Astrocyte of the cerebellum (primary cell): ENCODE results near the gene GRK4.
"Not testable (repeated sequence)": the region's sequence is repeated elsewhere in the genome, so short reads cannot be mapped to it uniquely, and the experiment has no call there.

ENCODE experiments used
- DNase-seq: peaks from one replicate; pipeline ENCODE4 v3.0.0-alpha.2; 2011; ENCODE audit warnings: low read depth
- H3K4me3 ChIP-seq: 2 replicates; pipeline ENCODE4 v1.5.1; 2011; ENCODE audit warnings: mild to moderate bottlenecking, low read depth, low read length, moderate library complexity
- in situ Hi-C: cut with HindIII; loops from 2 replicates; pipeline ENCODE4 v1.10.0; 2017; ENCODE audit warnings: low sequenced_read_pairs
- TF ChIP-seq, protein P1 (sequence below): IDR thresholded peaks from 2 replicates; pipeline ENCODE4 v1.5.1; 2012; ENCODE audit warnings: low read length, low read depth, moderate library complexity, mild to moderate bottlenecking; ENCODE audit errors: missing control alignments

Gene GRK4

DNA sequence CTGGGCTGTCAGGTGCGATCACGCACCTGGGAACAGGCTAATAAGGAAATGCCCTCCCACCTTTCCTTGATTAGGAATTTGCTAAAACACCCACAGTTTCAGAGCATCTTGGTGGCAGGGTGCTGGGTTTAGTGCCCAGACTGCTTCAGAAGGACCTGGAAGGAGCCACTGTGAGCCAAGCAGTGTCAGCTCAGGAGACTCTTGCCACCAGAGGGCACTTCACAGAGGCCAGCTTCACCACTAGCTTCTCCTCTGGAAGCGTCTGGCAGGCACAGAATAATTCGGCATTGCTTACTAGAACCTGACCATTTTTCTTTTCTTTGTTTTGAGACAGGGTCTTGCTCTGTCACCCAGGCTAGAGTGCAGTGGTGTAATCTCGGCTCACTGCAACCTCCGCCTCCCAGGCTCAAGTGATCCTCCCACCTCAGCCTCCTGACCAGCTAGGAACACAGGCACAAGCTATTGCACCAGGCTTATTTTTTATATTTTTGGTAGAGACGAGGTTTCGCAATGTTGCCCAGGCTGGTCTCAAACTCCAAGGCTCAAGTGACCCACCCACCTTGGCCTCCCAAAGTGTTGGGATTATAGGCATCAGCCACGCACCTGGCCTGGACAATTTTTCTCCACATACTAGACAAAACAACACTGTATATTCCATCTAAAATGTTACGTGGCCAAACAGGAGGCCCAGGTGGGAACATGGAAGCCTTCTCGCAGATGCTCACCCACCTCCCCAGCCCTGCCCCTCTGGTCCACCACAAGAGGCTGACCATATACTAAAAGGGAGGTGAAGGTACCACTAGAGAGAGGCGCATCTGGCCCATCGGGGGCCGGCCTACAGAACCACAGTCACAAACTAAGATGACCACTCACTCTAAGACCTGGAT, 14.2 kb upstream of the GRK4 start:
- no peak overlapping the region for H3K4me3 ChIP-seq
- in situ Hi-C loops, result no loop called here
- TF ChIP-seq, protein P1, sequence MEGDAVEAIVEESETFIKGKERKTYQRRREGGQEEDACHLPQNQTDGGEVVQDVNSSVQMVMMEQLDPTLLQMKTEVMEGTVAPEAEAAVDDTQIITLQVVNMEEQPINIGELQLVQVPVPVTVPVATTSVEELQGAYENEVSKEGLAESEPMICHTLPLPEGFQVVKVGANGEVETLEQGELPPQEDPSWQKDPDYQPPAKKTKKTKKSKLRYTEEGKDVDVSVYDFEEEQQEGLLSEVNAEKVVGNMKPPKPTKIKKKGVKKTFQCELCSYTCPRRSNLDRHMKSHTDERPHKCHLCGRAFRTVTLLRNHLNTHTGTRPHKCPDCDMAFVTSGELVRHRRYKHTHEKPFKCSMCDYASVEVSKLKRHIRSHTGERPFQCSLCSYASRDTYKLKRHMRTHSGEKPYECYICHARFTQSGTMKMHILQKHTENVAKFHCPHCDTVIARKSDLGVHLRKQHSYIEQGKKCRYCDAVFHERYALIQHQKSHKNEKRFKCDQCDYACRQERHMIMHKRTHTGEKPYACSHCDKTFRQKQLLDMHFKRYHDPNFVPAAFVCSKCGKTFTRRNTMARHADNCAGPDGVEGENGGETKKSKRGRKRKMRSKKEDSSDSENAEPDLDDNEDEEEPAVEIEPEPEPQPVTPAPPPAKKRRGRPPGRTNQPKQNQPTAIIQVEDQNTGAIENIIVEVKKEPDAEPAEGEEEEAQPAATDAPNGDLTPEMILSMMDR, result peak; percentile 58
- no peak for DNase-seq

DNA sequence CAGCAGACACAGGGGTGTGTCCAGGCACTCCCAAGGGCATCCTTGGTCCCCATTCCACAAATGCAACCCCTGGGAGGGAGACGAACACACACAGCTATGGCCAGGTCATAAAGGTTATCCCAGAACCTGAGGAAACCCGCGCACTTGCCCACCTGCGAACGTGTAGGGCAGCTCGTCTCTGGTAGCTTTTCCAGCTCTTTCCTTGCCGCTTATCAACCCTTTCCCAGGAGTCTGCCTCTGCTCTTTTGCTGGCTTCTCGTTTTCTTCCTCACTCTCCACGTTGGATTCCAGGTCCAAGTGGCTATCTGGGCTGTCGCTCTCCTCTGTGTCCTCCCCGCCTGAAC, 13.6 kb upstream of the GRK4 start:
- DNase-seq, result no peak
- no peak overlapping the region for H3K4me3 ChIP-seq
- TF ChIP-seq, protein P1, result no peak
- in situ Hi-C loops, result loop anchor here (25.0 kb wide), 1 partner anchor 113 kb away; the partner anchor contains the start of genes HTT and HTT-AS

DNA sequence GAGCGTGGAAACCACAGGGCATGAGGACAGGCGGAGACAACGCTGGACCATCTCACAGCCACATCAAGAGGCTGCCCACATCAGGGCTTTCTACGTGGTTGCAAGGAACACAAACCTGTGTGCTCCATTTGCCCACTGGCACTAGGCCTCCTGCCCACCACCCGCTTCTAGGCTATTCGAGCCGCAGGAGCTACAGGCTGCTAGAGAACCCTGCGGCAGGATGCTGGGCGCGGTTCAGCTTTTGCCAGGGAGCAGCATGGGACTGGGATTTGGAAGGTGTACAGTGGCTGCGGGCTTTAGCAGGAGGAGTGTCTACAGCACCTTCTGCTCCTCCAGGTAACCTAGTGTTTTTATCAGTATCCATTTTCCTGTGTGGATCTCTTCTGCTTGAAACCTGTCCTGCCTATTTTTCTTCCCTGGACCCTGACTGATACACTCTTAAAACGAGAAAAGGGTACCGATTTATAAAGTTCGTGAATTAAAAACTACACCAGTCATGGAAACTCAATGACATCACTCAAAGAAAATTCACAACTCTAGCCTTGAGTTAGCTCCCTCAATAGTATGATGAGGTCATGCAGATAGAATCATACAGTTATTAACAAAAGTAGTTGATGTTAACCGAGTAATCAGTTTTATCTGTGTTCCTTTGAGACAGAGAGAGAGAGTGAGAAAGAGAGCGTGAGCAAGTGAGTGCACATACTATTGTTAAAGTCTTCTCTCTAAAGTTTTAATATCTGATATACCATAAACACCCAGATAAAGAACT, 13.0 kb upstream of the GRK4 start:
- in situ Hi-C loops, result loop anchor here (25.0 kb wide), 1 partner anchor 112 kb away; the partner anchor contains the start of genes HTT and HTT-AS
- TF ChIP-seq, protein P1, result no peak
- no peak for DNase-seq
- H3K4me3 ChIP-seq, result no peak overlapping the region

DNA sequence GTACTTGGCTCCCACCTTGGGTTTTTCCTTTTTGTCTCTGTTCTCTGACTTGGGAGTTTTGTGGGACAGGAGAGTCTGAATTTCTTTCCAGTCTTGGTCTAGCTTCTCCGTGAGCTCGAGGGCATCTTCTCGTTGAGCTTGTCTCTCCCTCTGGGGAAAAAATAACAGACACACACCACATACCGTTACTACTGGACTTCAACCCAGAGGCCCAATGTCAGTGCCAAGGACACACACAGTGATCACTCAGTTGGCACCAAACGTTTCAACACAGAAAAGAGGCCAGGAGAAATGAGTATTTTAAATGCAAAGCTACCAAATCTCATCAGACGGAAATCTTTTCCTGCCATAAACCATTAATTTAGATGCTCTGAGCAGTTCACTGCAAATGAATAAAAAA, 9.9 kb upstream of the GRK4 start:
- DNase-seq, result no peak
- no peak overlapping the region for H3K4me3 ChIP-seq
- TF ChIP-seq, protein P1, result no peak
- in situ Hi-C loops, result loop anchor here (25.0 kb wide), 1 partner anchor 109 kb away; the partner anchor contains the start of genes HTT and HTT-AS

DNA sequence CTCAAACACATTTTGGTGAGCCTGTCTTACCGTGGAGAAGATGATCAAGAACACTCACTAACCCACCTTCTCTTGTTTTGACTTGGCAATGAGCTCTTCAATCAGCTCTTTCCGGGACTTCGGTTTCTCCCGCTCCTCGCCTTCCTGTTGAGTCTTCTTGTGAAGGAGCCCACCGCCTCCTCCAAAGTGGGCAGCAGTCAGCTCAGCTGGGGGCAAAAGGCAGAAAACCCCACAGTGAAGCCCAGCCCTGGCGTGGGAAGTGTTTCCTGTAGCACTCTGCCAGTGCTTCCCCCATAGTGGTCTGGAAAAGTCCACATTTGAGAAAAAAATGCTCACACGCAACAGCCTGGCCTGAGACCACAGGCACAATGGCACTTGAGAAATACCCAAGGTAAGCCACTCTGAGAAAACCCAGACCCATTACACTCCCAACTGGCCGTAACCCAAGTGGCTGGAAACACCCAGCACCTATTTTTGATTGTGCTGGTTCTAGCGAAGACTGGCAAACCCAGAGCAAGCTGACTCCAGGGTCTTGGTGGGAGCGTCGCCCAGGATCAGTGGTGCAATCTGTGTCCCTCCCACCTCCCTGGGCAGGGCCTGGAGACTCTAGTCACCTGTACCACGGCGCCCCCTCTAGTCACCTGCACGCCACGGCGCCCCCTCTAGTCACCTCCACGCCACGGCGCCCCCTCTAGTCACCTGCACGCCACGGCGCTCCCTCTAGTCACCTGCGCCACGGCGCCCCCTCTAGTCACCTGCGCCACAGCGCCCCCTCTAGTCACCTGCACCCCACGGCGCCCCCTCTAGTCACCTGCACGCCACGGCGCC, 8.8 kb upstream of the GRK4 start:
- TF ChIP-seq, protein P1, result no peak
- DNase-seq, result no peak
- in situ Hi-C loops, result loop anchor here (25.0 kb wide), 1 partner anchor 108 kb away; the partner anchor contains the start of genes HTT and HTT-AS
- H3K4me3 ChIP-seq, result no peak overlapping the region

DNA sequence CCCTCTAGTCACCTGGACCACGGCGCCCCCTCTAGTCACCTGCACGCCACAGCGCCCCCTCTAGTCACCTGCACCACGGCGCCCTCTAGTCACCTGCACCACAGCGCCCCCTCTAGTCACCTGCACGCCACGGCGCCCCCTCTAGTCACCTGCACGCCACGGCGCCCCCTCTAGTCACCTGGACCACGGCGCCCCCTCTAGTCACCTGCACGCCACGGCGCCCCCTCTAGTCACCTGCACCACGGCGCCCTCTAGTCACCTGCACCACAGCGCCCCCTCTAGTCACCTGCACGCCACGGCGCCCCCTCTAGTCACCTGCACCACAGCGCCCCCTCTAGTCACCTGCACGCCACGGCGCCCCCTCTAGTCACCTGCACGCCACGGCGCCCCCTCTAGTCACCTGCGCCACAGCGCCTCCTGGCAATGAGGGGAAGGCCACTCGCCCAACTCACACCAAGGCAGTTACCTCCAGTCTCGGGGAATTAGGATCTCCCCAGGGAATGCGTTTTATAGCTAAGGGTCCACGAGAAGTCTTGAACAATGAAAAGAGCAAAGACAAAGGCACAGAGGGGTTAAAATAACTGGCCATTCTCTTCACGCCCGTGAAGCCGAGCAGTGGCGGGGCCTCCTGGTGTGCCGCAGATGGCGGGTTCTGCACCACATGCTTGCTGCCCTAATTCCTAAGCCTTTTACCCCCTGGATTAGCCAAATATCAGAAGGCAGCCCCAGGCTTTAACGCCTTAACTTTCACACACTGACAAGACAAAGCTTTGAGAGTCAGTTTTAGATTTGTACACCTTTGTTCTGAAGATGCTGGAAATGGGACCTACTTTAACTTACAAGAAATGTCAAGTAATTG, 8.0 kb upstream of the GRK4 start:
- not testable (repeated sequence) for DNase-seq, H3K4me3 ChIP-seq
- in situ Hi-C loops, result loop anchor here (25.0 kb wide), 1 partner anchor 107 kb away; the partner anchor contains the start of genes HTT and HTT-AS
